GM18499 (cell line): ENCODE measurements around the gene ETFA.
"Not testable (repeated sequence)": the region's sequence is repeated elsewhere in the genome, so short reads cannot be mapped to it uniquely, and the experiment has no call there.

Experiments used
- ATAC-seq: cut with Tn5 transposase; IDR thresholded peaks from one replicate; pipeline ENCODE4 v1.9.1; 2021; ENCODE audit warnings: moderate number of reproducible peaks; ENCODE audit not compliant: insufficient read depth, unreplicated experiment

The ETFA gene

DNA sequence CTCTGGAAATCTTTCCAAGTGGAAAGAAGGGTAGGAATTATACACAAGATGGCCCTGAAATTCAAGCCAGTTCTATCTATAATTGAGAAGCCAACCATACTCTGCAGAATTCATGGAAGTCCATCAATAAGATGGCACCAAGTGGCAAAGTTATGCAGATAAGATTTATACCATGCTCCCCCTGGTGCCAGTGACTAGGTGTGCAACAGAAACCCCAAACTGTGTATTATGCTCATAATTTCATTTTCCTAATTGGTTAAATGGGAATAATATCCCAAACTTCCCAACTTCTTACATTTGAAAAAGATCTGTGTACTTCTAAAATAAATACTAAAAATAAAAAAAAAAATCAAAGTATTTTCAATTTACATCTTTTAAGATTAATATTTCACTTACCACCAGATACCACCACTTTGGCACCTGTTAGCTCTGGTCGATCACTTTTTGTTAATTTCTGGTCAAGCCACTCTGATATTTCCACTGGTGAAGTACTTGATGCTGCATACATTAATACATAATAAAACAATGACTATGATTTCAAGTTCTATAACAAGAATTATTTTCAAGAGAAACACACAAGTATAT, 25.9 kb downstream of the ETFA start:
- ATAC-seq, result no peak

DNA sequence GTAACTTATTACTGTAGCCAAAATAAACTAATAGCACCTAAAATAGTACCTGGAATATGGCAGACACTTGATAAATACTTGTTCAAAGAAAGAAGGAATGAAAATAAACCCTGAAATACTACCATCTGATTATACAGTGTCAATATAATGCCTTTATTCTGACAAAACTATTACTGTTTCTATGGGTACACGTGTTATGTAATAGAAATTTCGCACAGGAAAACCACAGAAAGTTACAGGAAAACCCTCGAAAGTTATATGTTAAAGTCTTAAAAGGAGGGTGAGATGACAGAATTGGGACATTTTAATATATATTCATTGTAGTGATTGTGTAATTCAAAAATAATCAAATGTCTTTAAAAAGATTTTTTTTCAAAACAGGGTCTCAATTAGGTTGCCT, 28.8 kb downstream of the ETFA start:
- ATAC-seq, result no peak

DNA sequence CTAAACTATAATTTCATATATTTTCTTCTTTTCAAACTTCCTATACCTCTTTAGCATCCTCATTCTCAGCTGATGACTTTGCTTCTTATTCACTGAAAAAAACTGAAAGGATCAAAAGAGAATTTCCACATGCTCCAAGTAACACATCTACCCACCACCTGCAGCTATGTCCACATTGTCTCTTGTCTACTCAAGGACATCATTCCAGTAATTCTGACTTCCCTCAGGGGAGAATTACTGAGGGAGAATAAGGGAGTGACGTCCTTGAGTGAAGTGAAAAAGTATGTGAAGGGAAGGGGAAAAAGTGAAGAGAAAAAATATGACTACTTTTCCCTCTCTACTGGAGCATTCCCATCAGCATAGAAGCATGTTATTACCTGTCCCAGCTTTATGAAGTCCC, 32.6 kb downstream of the ETFA start:
- ATAC-seq, result no peak

DNA sequence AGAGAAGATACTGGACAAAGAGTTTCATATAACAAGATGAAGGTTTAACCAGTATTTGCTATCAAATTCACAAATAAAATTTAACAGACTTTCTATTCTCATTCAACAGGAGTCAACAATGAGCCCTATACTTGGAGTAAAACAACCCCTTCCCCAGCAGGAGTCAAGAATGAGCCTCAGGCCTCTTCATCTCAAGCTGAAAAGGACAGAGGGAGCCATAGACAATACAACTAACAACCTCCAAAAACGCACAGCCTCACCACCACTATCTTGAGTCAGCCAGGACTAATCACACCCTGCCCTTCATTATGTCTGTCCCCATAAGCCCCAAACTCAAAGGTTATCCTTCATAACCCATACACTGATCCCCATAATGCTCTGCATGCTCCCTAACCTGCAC, 36.4 kb downstream of the ETFA start:
- ATAC-seq, result no peak

DNA sequence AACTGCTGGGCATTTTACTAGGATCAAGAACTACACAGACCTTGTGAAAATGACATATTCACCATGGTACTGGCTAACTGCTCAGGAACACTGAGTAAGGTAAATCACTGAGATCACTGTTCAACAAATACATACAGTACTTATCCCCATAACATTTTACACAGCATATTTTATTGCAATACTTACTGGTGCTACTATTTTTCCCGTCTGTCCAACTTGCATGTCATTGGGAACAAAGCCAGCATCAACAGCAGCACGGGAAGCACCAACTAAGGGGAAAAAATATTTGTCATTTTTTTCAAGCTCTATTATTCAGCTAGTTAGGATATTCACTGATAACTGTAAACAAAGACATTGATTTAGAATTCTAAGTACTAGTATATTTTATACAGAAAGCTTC, 37.0 kb downstream of the ETFA start:
- ATAC-seq, result no peak

DNA sequence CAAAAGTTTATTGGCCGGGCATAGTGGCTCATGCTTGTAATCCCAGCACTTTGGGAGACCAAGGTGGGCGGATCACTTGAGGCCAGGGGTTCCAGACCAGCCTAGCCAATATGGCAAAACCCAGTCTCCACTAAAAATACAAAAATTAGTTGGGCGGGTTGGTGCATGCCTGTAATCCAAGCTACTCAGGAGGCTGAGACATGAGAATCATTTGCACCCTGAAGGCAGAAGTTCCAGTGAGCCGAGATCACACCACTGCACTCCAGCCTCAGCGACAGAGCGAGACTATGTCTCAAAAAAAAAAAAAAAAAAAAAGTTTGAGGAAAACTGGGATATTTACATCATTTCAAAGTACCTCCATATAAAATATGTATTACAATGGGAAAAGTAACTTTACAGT, 40.4 kb downstream of the ETFA start:
- no peak for ATAC-seq

DNA sequence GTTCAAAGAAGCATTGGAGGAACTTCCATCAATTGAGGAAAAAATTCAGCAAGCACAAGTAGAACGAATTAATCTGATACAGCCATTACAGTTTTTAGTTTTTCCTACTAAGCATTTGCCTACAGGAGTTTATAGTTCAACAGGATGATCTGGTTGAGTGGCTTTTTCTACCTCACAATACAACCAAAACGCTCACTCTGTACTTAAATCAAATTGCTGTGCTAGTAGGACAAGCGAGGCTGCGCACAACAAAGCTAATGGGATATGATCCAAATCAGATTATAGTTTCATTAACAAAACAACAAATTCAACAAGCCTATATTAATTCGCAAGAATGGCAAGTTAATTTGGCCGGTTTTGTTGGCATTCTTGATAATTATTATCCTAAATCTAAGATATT, 44.2 kb downstream of the ETFA start:
- ATAC-seq, result no peak

DNA sequence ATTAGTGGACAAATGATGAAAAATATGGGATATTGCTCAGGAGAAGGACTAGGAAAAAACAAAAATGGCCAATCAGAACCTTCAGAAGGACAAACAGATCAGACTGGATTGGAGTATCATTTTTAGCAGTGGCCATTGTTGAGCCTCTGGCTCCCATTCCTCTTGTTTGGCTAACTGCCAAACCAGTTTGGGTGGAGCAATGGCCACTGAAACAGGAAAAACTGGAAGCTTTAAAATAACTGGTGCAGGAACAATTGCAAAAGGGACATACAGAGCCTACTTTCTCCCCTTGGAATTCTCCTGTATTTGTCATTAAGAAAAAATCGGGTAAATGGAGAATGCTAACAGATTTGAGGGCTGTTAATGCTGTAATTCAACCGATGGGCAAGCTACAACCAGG, 45.5 kb downstream of the ETFA start:
- ATAC-seq, result not testable (repeated sequence)

DNA sequence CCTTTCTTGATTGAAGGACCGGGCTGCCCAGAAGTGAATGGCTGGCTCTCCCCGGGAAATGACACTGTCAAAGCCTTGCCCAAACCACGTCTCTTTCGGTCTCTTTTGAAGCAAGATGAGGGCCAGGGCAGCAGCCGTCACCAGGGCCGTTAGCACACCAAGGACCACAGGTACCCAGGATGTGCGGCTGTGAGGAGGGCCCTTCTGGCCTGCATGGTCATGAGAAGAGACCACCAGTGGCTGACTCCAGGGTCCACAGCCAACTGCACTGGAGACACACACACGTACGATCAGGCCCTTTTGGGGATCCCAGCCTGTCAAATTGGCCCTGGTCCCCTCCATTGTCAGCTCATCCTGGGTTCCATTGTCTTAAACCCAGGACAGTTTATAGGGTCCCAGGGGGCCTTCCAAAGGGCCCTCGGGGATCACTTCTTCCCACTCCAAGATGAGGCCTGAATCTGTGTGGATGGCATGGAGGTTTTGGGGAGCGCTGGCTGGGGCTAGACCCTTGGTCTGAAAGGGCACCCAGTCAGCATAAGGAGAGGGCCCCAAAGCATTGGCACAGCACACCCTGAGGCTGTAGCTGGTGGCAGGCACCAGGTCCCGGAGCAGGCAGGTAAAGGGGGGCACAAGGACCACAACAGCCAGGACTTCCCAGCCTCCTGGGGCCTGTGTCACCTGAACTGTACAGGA, 50.9 kb downstream of the ETFA start:
- no peak for ATAC-seq

DNA sequence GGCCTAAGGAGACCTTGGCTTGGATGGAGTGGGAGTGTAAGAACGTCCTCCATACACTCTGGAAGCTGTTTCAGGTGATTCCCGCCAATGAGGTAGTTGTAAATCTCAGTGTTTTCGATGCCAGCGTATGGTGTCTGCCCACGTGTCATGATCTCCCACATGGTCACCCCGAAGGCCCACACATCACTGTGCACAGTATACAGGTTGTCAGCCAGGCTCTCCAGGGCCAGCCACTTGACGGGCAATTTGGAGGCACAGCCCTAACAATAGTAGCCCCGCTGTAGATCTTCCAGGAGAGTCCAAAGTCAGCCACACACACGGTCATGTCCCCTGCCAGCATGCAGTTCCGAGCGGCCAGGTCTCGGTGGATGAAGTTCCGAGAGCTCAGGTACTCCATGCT, 51.9 kb downstream of the ETFA start:
- ATAC-seq, result no peak

DNA sequence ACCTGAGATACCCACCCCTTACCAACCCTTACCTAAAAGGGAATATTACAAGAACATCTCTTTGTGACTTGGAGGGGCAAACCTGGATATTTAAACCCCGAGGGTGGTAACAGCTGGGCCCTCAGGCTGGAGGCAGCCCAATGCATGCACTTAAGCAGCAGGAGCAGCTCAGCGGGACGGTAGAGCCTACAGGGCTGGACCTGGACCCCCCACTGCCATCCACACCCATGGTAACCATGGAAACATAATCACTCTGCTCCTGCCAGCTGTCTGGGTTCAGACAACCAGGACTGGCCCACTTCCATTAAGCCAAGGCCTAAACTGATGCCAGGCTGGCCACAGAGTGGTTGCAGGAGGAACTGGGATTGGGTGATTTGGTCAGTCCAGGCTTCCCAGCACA, 52.8 kb downstream of the ETFA start:
- ATAC-seq, result no peak

DNA sequence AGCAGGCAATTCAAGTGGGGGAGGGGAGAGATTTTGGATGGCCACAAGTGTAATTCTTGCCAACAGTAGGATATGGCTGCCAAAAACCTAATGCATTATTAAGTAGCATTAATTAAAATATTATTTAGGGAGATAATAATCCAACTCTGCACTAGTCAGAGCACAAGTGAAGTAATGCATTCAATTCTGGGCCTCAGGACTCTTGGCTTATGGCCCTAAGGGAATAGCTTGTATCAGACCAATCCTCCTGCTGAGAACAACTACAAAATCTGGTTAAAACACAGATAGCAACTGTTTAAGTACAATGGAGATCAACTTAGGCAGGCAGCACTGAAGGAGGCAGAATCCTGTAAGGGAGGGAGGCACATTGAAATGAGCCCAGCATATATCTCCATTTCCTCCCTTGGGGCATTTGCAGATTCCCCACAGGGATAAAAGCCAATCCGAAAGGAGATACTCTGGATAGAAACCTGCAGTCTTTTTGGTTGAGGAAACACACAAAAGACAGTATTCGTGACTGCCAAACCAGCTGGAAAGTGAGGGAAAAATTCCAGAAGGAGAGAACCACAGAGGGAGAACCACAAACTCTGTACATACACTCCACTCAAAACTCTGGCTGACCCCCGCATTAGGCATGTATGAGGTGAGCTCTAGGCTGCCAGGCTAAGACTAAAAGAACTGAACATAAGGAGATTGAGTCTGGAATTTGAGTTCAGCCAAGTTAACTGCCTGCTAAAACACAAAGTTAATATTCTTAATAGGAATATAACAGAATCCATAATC, 57.4 kb downstream of the ETFA start:
- no peak for ATAC-seq

DNA sequence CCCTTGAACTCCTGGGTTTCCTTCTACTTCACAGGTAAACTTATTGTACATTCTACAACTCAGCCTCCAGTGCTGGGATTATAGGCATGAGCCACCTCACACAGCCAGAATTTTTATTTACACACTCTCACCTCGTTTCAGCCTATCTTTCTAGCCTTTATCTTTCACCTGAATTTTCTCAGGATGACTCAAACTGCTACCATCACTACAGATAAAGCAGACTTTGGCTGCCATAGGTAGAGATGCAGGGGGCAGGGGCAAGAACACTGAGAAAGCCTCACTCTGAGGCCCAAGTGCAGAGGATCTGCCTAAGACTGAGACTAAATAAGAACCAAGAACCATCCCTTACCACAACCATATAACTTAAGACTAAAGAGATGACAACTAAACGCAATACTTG, 59.0 kb downstream of the ETFA start:
- ATAC-seq, result no peak

DNA sequence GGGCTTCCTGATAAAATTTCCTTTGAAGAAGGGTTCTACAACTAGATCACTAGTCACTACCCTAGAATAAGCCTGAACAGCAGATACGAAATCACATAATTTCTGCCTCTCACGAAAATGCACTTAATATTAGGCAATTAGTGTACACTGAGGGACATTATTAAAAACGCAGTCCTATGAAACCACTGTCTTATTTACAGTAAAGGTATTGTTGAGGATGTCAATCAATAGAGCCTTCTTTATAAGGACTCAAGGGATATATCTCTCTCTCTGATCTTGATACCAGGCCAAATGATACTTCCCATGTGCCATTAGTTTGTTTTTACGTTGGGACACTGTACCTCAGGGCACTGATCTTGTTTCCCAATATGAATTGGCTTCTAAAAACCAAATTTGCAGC, 59.6 kb downstream of the ETFA start:
- ATAC-seq, result no peak

DNA sequence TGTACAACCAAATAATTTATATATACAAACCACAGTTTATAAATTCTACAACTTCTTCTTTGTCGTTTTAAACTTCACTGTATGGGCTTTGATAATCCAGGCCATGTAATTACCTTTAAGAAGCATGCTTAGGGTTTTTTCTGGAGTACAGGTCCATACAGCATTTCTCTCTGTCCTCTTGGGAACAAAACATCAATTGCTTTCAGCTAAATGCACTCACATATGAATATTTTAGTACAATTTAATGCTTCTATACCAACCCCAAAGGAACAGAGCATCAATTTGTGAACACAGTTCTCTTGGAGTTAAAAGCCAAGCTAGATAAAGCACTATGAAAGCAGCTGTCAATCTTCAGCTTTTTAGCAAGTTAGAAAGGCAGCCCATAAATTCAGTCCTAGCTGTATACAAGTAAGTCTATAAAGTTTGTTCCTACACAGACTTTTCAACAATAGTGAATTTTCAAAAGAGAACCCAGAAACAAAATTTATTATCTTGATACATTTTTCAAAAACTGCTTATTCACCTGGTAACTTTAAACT, 66.1 kb downstream of the ETFA start:
- no peak for ATAC-seq

DNA sequence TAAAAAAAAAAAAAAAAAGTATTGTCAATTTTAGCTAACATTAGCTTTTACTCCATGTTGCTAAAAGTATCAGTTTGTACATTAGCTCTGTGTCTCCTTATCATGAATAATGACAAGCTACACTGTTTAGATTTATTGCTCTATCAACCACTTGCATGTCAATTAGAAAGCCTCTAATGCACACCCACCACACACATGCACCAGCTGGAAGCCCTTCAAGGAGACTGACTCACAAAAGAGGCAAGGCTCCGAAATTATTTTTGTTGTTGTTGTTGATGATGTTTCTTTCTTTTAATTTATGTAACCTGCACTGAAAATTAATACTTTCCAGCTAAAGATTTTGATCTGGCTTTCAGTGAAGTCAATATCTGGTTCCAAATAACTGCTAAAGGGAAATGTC, 71.5 kb downstream of the ETFA start:
- ATAC-seq, result no peak

DNA sequence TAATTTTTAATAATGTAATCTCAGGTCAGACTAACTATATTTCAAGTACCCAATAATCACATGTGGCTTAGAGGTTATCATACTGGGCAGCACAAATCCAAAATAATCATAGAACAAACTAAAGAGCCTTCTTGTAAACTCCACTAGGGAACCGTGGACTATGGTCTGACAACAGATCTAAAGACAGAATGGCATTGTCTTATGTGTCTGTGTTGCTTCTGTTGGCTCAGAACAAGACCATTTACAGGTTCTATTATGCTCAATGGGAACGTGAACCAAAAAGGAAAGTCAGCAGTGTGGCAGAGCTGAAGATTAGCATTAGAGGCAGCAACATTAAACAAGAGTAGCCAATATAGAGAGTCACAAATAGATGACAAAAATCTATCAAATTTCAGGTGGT, 74.9 kb downstream of the ETFA start:
- ATAC-seq, result no peak

DNA sequence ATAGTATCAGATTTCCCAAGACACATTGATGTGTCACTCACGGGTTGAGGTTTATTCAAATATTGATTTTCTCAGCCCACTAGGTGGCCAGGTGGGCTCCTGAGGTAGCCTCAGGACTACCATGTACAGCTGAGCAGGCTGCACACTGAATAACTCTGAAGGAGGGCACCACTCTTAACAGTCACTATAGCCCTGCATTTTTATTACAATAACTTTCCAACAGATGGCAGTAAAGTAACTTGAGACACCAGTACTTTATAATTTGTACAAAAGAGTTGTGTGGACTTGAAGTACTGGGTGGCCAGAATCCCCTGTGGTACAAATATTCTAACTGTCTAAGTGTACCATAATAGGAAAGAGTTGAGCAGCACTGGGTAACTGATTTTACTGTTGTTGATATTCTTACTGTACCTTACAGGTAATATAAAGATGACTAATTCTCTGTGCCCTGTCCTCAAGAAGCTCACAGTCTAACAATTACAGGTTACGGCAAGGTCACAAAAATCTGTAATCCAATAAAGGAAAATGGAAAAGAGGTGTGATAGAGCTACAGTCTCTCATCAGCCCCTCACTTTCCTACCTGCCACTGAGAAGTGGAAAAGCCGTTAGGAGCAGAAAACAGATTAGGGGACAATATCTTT, 76.0 kb downstream of the ETFA start:
- no peak for ATAC-seq

DNA sequence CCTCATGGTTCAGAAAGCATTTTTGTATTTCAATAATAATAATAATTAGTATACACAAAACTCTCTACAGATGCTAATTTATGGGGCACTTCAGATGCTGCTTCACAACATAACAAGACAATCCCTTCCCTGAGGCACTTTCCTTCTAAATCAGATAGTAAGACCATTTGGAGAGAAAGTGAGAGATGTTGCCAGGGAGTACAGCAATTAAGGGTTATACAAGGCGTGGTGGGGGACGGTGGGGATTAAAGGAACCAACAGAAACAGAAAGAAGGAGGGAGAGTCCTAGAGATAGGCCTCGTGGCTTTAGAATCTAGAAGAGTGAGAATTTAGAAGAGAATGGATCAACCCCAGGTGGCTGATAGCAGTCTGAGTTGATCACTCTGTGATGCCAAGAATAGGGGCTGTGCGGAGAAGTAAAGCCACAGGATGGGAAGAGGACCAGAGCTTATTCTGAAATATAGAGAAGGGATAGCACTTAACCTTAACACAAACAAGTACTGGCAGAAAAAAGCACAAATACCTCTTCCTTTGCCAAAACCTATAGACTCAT, 76.9 kb downstream of the ETFA start:
- no peak for ATAC-seq

DNA sequence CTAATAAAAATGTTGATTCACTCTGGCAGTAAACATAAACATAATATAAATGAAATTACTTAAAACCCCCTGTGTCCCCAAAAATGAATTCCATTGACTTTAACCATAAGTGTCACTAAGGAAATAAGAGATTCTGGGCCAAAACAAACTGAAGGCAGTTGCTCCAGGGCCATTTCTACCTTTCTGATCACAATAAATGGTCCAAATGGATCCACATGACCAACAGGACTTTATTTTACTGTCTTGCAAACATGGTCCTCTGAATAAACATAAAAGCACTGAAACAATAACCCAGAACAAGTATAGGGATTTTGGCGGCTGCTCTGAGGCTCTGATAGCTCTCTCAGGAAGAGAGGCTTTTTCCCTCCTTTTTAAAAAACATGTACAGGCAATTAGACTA, 77.3 kb downstream of the ETFA start:
- no peak for ATAC-seq

DNA sequence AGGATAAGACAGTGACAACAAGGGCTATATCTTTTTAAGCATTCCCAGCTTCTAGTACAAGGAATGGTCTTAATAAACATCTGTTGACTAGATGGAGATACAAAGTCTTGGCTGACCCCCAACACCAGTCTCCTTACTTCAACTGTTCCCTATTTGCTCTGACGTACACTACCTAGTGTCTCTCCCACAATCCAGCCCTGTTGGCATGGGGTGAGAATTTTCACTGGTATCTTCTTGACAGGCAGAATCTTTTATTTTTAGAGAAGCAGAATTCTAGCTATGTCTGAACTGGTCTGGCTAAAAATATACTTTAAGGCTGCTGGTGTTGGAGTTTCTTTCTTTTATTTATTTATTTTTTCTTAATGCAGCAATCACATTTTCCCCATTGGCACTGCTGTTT, 82.0 kb downstream of the ETFA start:
- no peak for ATAC-seq
